Upper lobe of left lung (tissue), 4 donors: ENCODE measurements around the gene PTPRM.

Experiments used
- EP300 ChIP-seq, 4 donors: sonication (generic); formaldehyde crosslinking; IDR thresholded peaks; one replicate each; pipeline ENCODE4 v1.5.1; 2017; ENCODE audit warnings: antibody characterized with exemption in 4 of 4, control low read depth in 2 of 4
- POLR2A ChIP-seq, 4 donors: fragments of 450-650 bp; IDR thresholded peaks; one replicate each; pipeline ENCODE4 v1.5.1; 2016 to 2017; ENCODE audit warnings: antibody characterized with exemption in 4 of 4, mild to moderate bottlenecking in 2 of 4

- no peak for TF ChIP-seq POLR2A (IDR thresholded peaks at IDR 0.05)
- TF ChIP-seq EP300 (IDR thresholded peaks at IDR 0.05): no peak
Observed at GRCh38 chr18:8375249-8375648, 808.1 kb downstream of the PTPRM start.
